ENCODE measurements around the gene SPATA4.

The SPATA4 gene

GRCh38 chr4:176195184-176195978 lies at the start of gene SPATA4:
Gene SPATA4, minus strand, starts transcription at chr4:176195585. Its CDS starts 23 bp downstream, at chr4:176195562.
- Histone ChIP-seq H3K9ac (ENCODE audit: low read depth, low read length, poor library complexity, severe bottlenecking) (peak within 1 kb of the TSS; percentile 51), H3K4me2 (ENCODE audit: low read depth, low read length, poor library complexity, severe bottlenecking) (peak within 1 kb of the TSS; percentile 75), H3F3A (ENCODE audit: low read depth) (no peaks in the 10 kb centered on the region), H4K20me1 (ENCODE audit: insufficient read depth, low read length, poor library complexity, severe bottlenecking) (no peaks in the 10 kb centered on the region), H3K4me3 (ENCODE audit: low read length, poor library complexity, severe bottlenecking) (peak within 1 kb of the TSS; percentile 75), H3K9me2 (replicated peaks; ENCODE audit: low read depth, low read length) (no peaks in the 10 kb centered on the region), H3K79me2 (ENCODE audit: insufficient read depth, low read length) (no peaks in the 10 kb centered on the region), H3K9me3 (ENCODE audit: insufficient read depth, low read depth, low read length) (no peaks in the 10 kb centered on the region), H2AFZ (ENCODE audit: low read length) (peak within 1 kb of the TSS; percentile 95), H3K27me3 (ENCODE audit: insufficient read depth, low read length, poor library complexity, severe bottlenecking) (peaks cover 6% of the 10 kb centered on the region), H3K4me1 (ENCODE audit: insufficient read depth, low read length, poor library complexity, severe bottlenecking) (peaks cover 3% of the 10 kb centered on the region), H3K36me3 (ENCODE audit: insufficient read depth, low read length) (no peaks in the 10 kb centered on the region)
- TF ChIP-seq CTCF (conservative IDR thresholded peaks at IDR 0.05; ENCODE audit: low read length) (no peak), EZH2phosphoT487 (IDR thresholded peaks at IDR 0.05; ENCODE audit: borderline replicate concordance) (no peak)

DNA sequence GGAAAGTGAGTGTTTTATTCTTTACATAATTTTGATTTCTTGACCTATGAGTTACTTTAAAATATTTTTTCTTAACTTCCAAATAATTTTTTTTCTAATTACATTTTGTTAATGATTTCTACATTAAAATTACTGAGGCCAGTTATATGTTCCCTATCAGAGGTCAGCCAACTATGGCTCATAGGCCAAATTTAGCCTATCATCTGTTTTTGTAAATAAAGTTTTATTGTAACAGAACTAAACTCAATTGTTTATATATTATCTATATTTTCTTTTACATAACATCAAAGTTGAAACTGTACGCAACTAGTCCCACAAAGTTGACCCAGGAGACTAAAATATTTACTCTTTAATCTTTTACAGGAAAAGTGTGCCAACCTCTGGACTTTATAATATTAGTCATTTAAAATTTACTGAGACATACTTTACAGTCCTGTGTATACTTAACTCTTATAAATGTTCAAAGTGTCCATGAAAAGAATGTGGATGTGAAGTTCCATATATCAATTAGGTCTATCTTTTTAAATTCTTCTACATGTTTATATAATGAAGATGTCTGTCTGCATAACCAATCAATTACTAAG lies 47.5 kb upstream of the SPATA4 start:
- no peaks in the 10 kb centered on the region for H3F3A ChIP-seq (ENCODE audit: low read depth)
- no peak overlapping the region for H3K4me3 ChIP-seq (ENCODE audit: low read length, poor library complexity, severe bottlenecking)
- no peaks in the 10 kb centered on the region for H4K20me1 ChIP-seq (ENCODE audit: insufficient read depth, low read length, poor library complexity, severe bottlenecking)
- no peak overlapping the region for H2AFZ ChIP-seq (ENCODE audit: low read length)
- no peak for TF ChIP-seq EZH2phosphoT487 (IDR thresholded peaks at IDR 0.05; ENCODE audit: borderline replicate concordance)
- TF ChIP-seq CTCF (conservative IDR thresholded peaks at IDR 0.05; ENCODE audit: low read length) = no peak
- H3K9me2 ChIP-seq (replicated peaks; ENCODE audit: low read depth, low read length) = no peaks in the 10 kb centered on the region; the same call in 1 of the 2 replicates
- H3K27me3 ChIP-seq (ENCODE audit: insufficient read depth, low read length, poor library complexity, severe bottlenecking) = no peaks in the 10 kb centered on the region
- no peak overlapping the region for H3K9ac ChIP-seq (ENCODE audit: low read depth, low read length, poor library complexity, severe bottlenecking)
- no peaks in the 10 kb centered on the region for H3K4me1 ChIP-seq (ENCODE audit: insufficient read depth, low read length, poor library complexity, severe bottlenecking)
- H3K9me3 ChIP-seq (ENCODE audit: insufficient read depth, low read depth, low read length) = no peaks in the 10 kb centered on the region
- H3K36me3 ChIP-seq (ENCODE audit: insufficient read depth, low read length) = no peaks in the 10 kb centered on the region
- H3K4me2 ChIP-seq (ENCODE audit: low read depth, low read length, poor library complexity, severe bottlenecking) = no peak overlapping the region
- no peaks in the 10 kb centered on the region for H3K79me2 ChIP-seq (ENCODE audit: insufficient read depth, low read length)

GRCh38 chr4:176241703-176242102 lies 46.3 kb upstream of the SPATA4 start:
- TF ChIP-seq EZH2phosphoT487 (IDR thresholded peaks at IDR 0.05; ENCODE audit: borderline replicate concordance) (no peak), CTCF (conservative IDR thresholded peaks at IDR 0.05; ENCODE audit: low read length) (no peak)
- H3K9me2 ChIP-seq (replicated peaks; ENCODE audit: low read depth, low read length) = no peaks in the 10 kb centered on the region
- H4K20me1 ChIP-seq (ENCODE audit: insufficient read depth, low read length, poor library complexity, severe bottlenecking) = no peaks in the 10 kb centered on the region

More at GRCh38 chr4:176241703-176242102, 46.3 kb upstream of the SPATA4 start:
- Histone ChIP-seq H3K4me3 (ENCODE audit: low read length, poor library complexity, severe bottlenecking) (no peak overlapping the region), H3K27me3 (ENCODE audit: insufficient read depth, low read length, poor library complexity, severe bottlenecking) (no peaks in the 10 kb centered on the region), H3K9me3 (ENCODE audit: insufficient read depth, low read depth, low read length) (no peaks in the 10 kb centered on the region), H3K9ac (ENCODE audit: low read depth, low read length, poor library complexity, severe bottlenecking) (no peak overlapping the region), H3K36me3 (ENCODE audit: insufficient read depth, low read length) (no peaks in the 10 kb centered on the region), H3K79me2 (ENCODE audit: insufficient read depth, low read length) (no peaks in the 10 kb centered on the region), H2AFZ (ENCODE audit: low read length) (no peak overlapping the region), H3K4me1 (ENCODE audit: insufficient read depth, low read length, poor library complexity, severe bottlenecking) (no peaks in the 10 kb centered on the region), H3K4me2 (ENCODE audit: low read depth, low read length, poor library complexity, severe bottlenecking) (no peak overlapping the region), H3F3A (ENCODE audit: low read depth) (no peaks in the 10 kb centered on the region)
